Transverse colon (tissue), 4 donors: ENCODE results near the gene SERPIND1. TPM values are rescaled to one million over a fixed set of nuclear protein-coding genes. Genes with fewer than 3 reads are reported as not detected.

ENCODE experiments used
- DNase-seq: peaks from one replicate; pipeline ENCODE4 v3.0.0-alpha.2; 2019
- H3K27ac ChIP-seq, 4 donors: fragments of 200-600 bp; sonication (generic); 2 replicates each; pipeline ENCODE4 v1.5.1; 2016 to 2018; ENCODE audit warnings: inconsistent platforms in 4 of 4
- H3K27me3 ChIP-seq: fragments of 200-600 bp; sonication (generic); 2 replicates; pipeline ENCODE4 v1.5.1; 2017; ENCODE audit warnings: inconsistent platforms
- H3K36me3 ChIP-seq, 4 donors: fragments of 200-600 bp; sonication (generic); 2 replicates each; pipeline ENCODE4 v1.5.1; 2017 to 2019; ENCODE audit warnings: inconsistent platforms in 4 of 4
- H3K4me1 ChIP-seq, 4 donors: fragments of 200-600 bp; sonication (generic); 2 replicates each; pipeline ENCODE4 v1.5.1; 2017 to 2020; ENCODE audit warnings: inconsistent platforms in 4 of 4
- H3K4me3 ChIP-seq, 4 donors: fragments of 200-600 bp; sonication (generic); 1 replicate in 1 of 4; 2 replicates in 3 of 4; pipeline versions ENCODE4 v1.5.1 to v1.6.1; 2017 to 2019; ENCODE audit warnings: inconsistent platforms in 4 of 4
- H3K9me3 ChIP-seq, 2 donors: fragments of 200-600 bp; sonication (generic); 2 replicates each; pipeline ENCODE4 v1.5.1; 2017 to 2019; ENCODE audit warnings: inconsistent platforms in 2 of 2
- CTCF ChIP-seq, 5 experiments: fragments of 200-600 bp in 3 of 5; fragments of 450-650 bp in 2 of 5; sonication (generic) in 3 of 5; IDR thresholded peaks; 1 replicate in 2 of 5; 2 replicates in 3 of 5; pipeline ENCODE4 v1.5.1; 2016 to 2017; ENCODE audit warnings: antibody characterized with exemption in 5 of 5, inconsistent platforms in 3 of 5, mild to moderate bottlenecking in 2 of 5, moderate library complexity in 1 of 5
- EP300 ChIP-seq: sonication (generic); formaldehyde crosslinking; IDR thresholded peaks from one replicate; pipeline ENCODE4 v1.6.1; 2017; ENCODE audit warnings: antibody characterized with exemption, low read depth
- POLR2A ChIP-seq: fragments of 450-650 bp; IDR thresholded peaks from one replicate; pipeline ENCODE4 v1.6.1; 2016; ENCODE audit warnings: antibody characterized with exemption, mild to moderate bottlenecking, moderate library complexity
- POLR2AphosphoS5 ChIP-seq, 3 donors: sonication (generic); formaldehyde crosslinking; IDR thresholded peaks; one replicate each; pipeline ENCODE4 v1.6.1; 2016; ENCODE audit warnings: antibody characterized with exemption in 3 of 3
- WGBS, 2 donors: methylation state at CpG; one replicate each; pipeline ENCODE4 v1.1.5; 2018; ENCODE audit warnings: low coverage in 1 of 2; 5-methylcytosine and 5-hydroxymethylcytosine counted together
- in situ Hi-C, 4 donors: fragments of 200-750 bp; cut with MboI; loops; one replicate each; pipeline versions ENCODE4 v1.15.0 to v1.15.1; 2017; ENCODE audit warnings: low sequenced_read_pairs in 3 of 4, low pct_ligation_motif_present in 1 of 4, low pct_unique_long_range_greater_than_20kb in 1 of 4
- intact Hi-C: fragments of 100-400 bp; cut with DNase I; formaldehyde crosslinking; loops from one replicate; pipeline ENCODE4 v1.15.1; 2023; ENCODE audit warnings: low total_unique reads
- total RNA-seq, 4 donors: library from RNA; depleted of rRNA; stranded (reverse); fragments of >200 nt; gene quantifications; one replicate each; pipeline ENCODE4 v1.1.0, GENCODE V29; 2016

Gene SERPIND1
- total RNA-seq, 4 donors from 2014 or later: not detected

- H3K27ac ChIP-seq: no peak overlapping the region
- intact Hi-C loops (no loop called here), in situ Hi-C loops (no loop called here)
- TF ChIP-seq EP300 (no peak), CTCF (IDR thresholded peaks at IDR 0.05) (no peak), POLR2AphosphoS5 (IDR thresholded peaks at IDR 0.05) (no peak), POLR2A (no peak)
- H3K9me3 ChIP-seq: no peaks in the 10 kb centered on the region
- H3K4me3 ChIP-seq: no peak overlapping the region
- H3K36me3 ChIP-seq: peaks cover 0 to 47% (median 13%) of the 10 kb centered on the region in 4 donors
- no peak for DNase-seq
- H3K27me3 ChIP-seq: no peaks in the 10 kb centered on the region
- peaks cover 0 to 5% (median 0%) of the 10 kb centered on the region in 4 donors for H3K4me1 ChIP-seq
- WGBS, 2 donors: 92 to 95% methylated on average over 3 of the region's 3 CpGs
Observed at GRCh38 chr22:20829491-20830134, 55.7 kb downstream of the SERPIND1 start.

- Histone ChIP-seq H3K9me3 (no peaks in the 10 kb centered on the region), H3K4me3 (no peak overlapping the region), H3K4me1 (peaks cover 0 to 5% (median 0%) of the 10 kb centered on the region in 4 donors), H3K27ac (no peak overlapping the region), H3K36me3 (peaks cover 0 to 42% (median 10%) of the 10 kb centered on the region in 4 donors), H3K27me3 (no peaks in the 10 kb centered on the region)
- intact Hi-C loops (no loop called here), in situ Hi-C loops (no loop called here)
- TF ChIP-seq EP300 (no peak), CTCF (IDR thresholded peaks at IDR 0.05) (no peak), POLR2A (no peak), POLR2AphosphoS5 (IDR thresholded peaks at IDR 0.05) (no peak)
- 99% methylated on average over 6 of the region's 6 CpGs; no CpG with 5 or more reads in 1 of the 2 donors for WGBS, 2 donors
- DNase-seq: no peak
Observed at GRCh38 chr22:20833225-20833665, 59.3 kb downstream of the SERPIND1 start.

- no peak for DNase-seq
- Histone ChIP-seq H3K4me1 (peaks cover 0 to 5% (median 0%) of the 10 kb centered on the region in 4 donors), H3K27me3 (no peaks in the 10 kb centered on the region), H3K27ac (no peak overlapping the region), H3K9me3 (no peaks in the 10 kb centered on the region), H3K4me3 (no peak overlapping the region), H3K36me3 (peaks cover 0 to 37% (median 10%) of the 10 kb centered on the region in 4 donors)
- intact Hi-C loops (no loop called here), in situ Hi-C loops (no loop called here)
- WGBS, 2 donors: 85 to 86% methylated on average over 3 of the region's 3 CpGs
- TF ChIP-seq POLR2A: no peak
Observed at GRCh38 chr22:20834206-20834605, 60.3 kb downstream of the SERPIND1 start.

- no peak for TF ChIP-seq POLR2AphosphoS5 (IDR thresholded peaks at IDR 0.05)
- TF ChIP-seq POLR2A: no peak
- no peak for TF ChIP-seq EP300
- TF ChIP-seq CTCF (IDR thresholded peaks at IDR 0.05): no peak
- no peak overlapping the region for H3K4me3 ChIP-seq
- no peaks in the 10 kb centered on the region for H3K27me3 ChIP-seq
- in situ Hi-C loops (no loop called here), intact Hi-C loops (no loop called here)
- H3K27ac ChIP-seq: no peak overlapping the region
- peaks cover 0 to 5% (median 0%) of the 10 kb centered on the region in 4 donors for H3K4me1 ChIP-seq
- peaks cover 0 to 35% (median 10%) of the 10 kb centered on the region in 4 donors for H3K36me3 ChIP-seq
- DNase-seq: no peak
- WGBS, 2 donors: 88 to 100% methylated on average over 1 to 3 of the region's 3 CpGs
- H3K9me3 ChIP-seq: no peaks in the 10 kb centered on the region
Observed at GRCh38 chr22:20834725-20835124, 60.8 kb downstream of the SERPIND1 start.

Other genes with a start within 250 kb of the SERPIND1 start
- gene PI4KA, start 84.7 kb downstream of the SERPIND1 start, total RNA-seq: 100 to 1,000 TPM in 2 of 4 donors, 10 to 100 TPM in 2; 90.8 to 126 (median 109) TPM
- 10 to 100 TPM in 3 of 4 donors, 1 to 10 TPM in 1; 8.0 to 25.5 (median 20.3) TPM for gene SNAP29, start 84.9 kb downstream of the SERPIND1 start, total RNA-seq
- 10 to 100 TPM; 37.0 to 56.7 (median 48.6) TPM for gene CRKL, start 143.3 kb downstream of the SERPIND1 start, total RNA-seq
- 100 to 1,000 TPM; 112 to 150 (median 126) TPM for gene AIFM3, start 193.1 kb downstream of the SERPIND1 start, total RNA-seq
- gene LZTR1, start 208.2 kb downstream of the SERPIND1 start, total RNA-seq: 10 to 100 TPM; 40.2 to 90.5 (median 59.3) TPM
- gene THAP7, start 228.0 kb downstream of the SERPIND1 start, total RNA-seq: 10 to 100 TPM; 27.0 to 51.5 (median 32.7) TPM
- gene P2RX6, start 241.1 kb downstream of the SERPIND1 start, total RNA-seq: 1 to 10 TPM in 1 of 4 donors, under 1 TPM in 2, not detected in 1; 0.40 to 1.7 (median 0.82) TPM